Activated CD8-positive, alpha-beta memory T cell treated with anti-CD3 and anti-CD28 coated beads for 24 hours (primary cell): ENCODE results near the gene AP2A2.

Experiments
- DNase-seq: peaks from one replicate; pipeline ENCODE4 v3.0.0-alpha.2; 2020

The AP2A2 gene

GRCh38 chr11:926341-926916, 759 bp downstream of the AP2A2 start:
- peak; percentile 59 for DNase-seq

DNA sequence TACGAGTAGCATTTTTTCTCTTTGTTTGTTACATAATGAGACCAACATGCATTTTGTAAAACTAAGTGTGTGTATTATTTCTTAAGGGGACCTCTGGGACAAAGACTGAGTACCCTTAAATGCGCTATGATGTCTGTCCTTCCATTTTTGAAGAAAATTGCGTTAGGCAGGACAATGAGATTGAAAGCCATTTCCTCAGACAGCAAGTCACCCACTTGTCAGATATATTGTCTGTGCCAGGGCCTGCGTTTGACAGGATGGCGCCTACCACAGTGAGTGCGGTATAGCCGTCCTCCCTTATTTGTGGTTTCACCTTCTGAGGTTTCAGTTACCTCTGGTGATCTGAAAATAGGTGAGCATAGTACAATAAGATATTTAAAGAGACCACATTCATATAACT, 2.2 kb downstream of the AP2A2 start:
- DNase-seq: no peak

- DNase-seq: no peak
Measured at GRCh38 chr11:928786-929185, 3.1 kb downstream of the AP2A2 start.

GRCh38 chr11:929405-929804, 3.7 kb downstream of the AP2A2 start:
- no peak for DNase-seq

DNA sequence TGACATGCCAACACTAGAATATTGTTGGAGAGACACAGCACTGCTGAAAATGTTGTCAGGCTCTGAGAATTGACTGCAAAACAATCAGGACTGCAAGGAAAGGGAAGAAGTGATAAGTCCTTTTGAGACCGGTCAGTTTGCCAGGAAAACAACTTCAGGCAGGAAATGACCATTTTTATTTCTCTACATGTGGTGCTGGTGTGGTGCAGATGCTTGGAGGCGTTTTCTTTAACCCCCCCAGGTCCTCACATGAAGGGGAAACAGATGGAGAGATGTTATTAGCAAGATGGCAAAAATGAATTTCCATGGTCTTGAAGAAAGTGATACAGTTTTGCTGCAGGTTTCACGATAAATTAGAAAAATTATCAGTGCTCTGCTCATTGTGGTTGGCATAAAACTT, 5.7 kb downstream of the AP2A2 start:
- DNase-seq: no peak

DNA sequence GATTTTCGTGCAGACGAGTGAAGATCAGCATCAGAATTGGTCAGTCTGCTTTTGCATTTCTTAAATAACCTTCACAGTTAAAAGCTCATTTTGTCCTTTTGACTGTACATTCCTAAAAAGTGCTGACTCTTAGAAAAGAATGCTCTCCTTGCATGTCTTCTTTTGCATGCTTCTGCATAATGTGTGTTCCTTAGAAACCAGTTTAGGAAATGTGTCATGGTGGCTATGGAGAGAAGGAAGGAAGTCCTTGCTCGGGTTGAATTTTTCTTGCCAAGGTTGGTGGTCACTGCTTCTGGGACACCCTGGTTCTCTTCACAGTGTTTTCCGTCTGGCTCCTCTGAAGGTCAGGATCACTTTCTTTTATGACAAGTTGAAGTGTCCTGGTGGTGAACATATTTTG, 6.8 kb downstream of the AP2A2 start:
- no peak for DNase-seq

DNA sequence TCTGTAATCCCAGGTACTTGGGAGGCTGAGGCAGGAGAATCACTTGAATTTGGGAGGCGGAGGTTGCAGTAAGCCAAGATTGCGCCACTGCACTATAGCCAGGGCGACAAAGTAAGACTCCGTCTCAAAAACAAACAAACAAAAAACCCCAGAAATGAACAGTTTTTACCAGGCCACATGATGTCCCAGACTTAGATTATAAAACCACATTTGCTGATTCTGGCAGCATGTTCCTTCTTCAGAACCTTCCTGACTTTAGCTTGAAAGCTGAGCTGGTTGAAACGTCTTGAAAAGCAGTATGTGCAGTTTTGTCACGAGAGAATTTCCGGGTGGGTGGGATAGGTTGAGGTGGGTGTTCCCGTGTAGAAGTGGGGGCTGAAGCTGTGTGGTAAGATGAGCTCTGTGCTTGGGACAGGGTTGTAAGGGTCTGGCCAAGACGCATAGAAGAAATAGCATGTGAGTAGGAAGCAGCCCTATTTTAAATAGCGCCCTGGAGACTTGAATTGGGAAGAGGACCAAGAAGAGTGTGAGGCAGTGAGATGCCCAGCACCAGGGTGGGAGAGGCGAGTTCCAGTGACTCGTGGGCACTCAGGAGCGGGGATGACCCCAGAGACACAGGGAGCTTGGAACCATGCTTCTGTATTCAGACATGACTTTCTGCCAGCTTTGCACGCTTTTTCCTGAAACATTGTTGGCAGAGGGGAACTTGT, 7.6 kb downstream of the AP2A2 start:
- DNase-seq: no peak

- no peak for DNase-seq
Measured at GRCh38 chr11:933936-934335, 8.3 kb downstream of the AP2A2 start.

GRCh38 chr11:934527-934926, 8.9 kb downstream of the AP2A2 start:
- no peak for DNase-seq

- no peak for DNase-seq
Measured at GRCh38 chr11:936199-936598, 10.5 kb downstream of the AP2A2 start.

GRCh38 chr11:937841-938261, 12.2 kb downstream of the AP2A2 start:
- no peak for DNase-seq

DNA sequence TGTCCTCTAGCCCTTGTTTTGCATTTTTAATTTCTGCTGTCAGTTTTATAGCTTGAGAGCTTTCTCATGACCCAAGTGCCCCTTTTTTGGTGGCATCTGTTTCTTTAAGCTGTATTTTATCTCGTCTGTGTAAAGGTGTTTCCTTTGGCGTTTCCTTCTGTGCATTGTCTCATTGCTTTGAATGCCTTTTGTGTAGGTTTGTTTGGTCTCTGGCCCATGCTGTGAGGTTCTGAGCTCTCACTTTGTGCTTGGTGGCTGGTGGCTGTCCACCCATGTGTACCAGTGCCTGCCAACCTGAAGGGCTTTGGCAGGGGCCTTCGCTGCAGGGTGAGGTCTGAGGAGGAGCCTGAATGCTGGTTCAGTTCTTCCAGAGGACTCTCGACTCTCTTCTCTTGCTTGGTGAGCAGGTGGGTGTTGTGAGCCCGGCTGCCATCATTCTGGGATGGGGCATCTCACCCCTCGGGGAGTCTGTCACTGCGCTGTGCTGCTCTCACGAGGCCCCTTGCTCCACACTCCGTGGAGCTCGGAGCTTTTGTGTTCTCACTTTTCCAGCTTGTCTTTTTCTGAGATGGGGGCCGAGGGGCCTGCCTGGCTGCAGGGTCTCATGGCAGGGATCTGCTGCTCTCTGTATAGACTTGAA, 14.9 kb downstream of the AP2A2 start:
- no peak for DNase-seq

DNA sequence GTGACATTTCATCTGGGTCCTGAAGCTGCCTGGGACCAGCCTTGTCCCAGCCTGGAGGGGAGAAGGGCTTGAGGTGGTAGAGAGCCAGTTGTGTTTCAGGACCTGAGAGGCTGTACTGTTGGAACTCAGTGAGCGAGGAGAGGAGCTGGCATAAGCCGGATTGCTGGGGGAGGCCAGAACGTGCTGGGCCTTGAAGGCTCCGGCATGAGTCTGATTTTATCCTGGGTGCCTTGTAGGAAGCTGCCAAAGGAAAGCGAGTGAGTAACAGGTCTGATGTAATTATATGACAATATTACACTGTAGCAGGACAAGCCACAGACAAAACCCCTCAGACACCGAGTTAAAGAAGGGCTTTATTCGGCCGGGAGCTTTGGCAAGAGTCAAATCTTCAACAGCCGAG, 17.2 kb downstream of the AP2A2 start:
- DNase-seq: no peak

GRCh38 chr11:944711-945470, 19.2 kb downstream of the AP2A2 start:
- DNase-seq: no peak

- no peak for DNase-seq
Measured at GRCh38 chr11:945986-946385, 20.3 kb downstream of the AP2A2 start.

GRCh38 chr11:947744-948143, 22.1 kb downstream of the AP2A2 start:
- DNase-seq: no peak

GRCh38 chr11:951507-951906, 25.8 kb downstream of the AP2A2 start:
- no peak for DNase-seq

GRCh38 chr11:952406-953385, 27.0 kb downstream of the AP2A2 start:
- DNase-seq: no peak

- DNase-seq: no peak
Measured at GRCh38 chr11:953512-953911, 27.8 kb downstream of the AP2A2 start.

- DNase-seq: no peak
Measured at GRCh38 chr11:954392-955153, 28.9 kb downstream of the AP2A2 start.

DNA sequence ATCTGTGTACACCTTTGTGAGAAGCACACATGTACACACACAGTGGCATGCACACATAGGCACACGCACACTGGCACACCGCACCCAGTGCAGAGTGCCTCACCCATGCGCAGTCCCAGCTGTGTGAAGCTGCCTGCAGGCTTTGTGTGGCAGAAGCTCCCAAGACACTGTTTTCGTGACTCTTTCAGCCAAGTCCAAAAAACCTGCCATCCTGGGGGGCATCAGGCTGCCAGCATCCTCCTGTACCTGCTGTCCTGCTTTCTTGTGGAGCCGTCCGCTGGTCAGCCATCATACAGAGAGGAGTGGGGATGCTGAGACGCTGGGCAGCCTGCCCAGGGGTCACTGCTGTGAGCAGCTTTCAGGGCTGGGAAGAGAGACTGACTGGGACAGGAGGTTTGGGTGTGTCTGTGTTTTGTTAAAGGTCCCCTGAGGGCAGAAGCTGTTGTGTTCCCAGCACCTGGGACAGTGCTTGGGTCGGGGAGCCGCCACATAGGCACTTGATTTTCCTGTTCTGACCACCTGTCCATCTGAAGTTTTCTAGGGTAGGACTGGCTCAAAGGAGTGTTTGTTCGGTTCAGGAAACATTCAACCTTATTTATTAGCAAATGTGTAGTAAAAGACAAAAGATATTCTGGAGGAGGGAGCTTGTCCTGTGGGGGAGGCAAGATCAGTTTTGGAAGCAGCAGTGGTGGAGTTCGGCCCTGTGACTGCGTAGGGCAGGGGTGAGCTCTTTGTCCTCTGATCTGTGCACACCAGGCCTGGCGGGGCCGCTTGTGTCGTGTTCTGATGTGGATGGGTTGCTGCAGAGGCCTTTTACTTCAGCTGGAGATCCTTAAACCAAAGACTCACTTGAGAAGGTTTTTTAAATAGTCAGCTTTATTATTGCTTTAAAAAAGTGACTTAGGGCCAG, 29.7 kb downstream of the AP2A2 start:
- DNase-seq: no peak
